ENCODE measurements around the gene RILP.

The RILP gene

GRCh38 chr17:1627182-1627981 is 22.3 kb downstream of the RILP start:
- Histone ChIP-seq H3K4me3 (ENCODE audit: low read depth in 1 of 2, low read length in 2 of 2) (peak overlapping the region; percentile 22 to 92), H3K9me3 (ENCODE audit: control insufficient read depth in 1 of 2, low read length in 2 of 2) (no peaks in the 10 kb centered on the region), H3K36me3 (ENCODE audit: control insufficient read depth in 1 of 2, insufficient read depth in 2 of 2, low read length in 2 of 2) (no peaks in the 10 kb centered on the region), H3K27ac (ENCODE audit: low read length) (peak overlapping the region; percentile 60), H3K4me1 (ENCODE audit: control insufficient read depth in 1 of 2, insufficient read depth in 2 of 2, low read length in 2 of 2) (peaks cover 13 to 31% of the 10 kb centered on the region in 2 donors), H3K27me3 (ENCODE audit: low read depth, low read length) (no peaks in the 10 kb centered on the region)

GRCh38 chr17:1626333-1626732 is 23.3 kb downstream of the RILP start:
- Histone ChIP-seq H3K4me3 (ENCODE audit: low read depth in 1 of 2, low read length in 2 of 2) (peak overlapping the region; percentile 8 to 22), H3K27ac (ENCODE audit: low read length) (peak overlapping the region; percentile 43), H3K9me3 (ENCODE audit: control insufficient read depth in 1 of 2, low read length in 2 of 2) (no peaks in the 10 kb centered on the region), H3K27me3 (ENCODE audit: low read depth, low read length) (no peaks in the 10 kb centered on the region), H3K4me1 (ENCODE audit: control insufficient read depth in 1 of 2, insufficient read depth in 2 of 2, low read length in 2 of 2) (peaks cover 13 to 31% of the 10 kb centered on the region in 2 donors), H3K36me3 (ENCODE audit: control insufficient read depth in 1 of 2, insufficient read depth in 2 of 2, low read length in 2 of 2) (no peaks in the 10 kb centered on the region)

GRCh38 chr17:1625581-1625980 is 24.1 kb downstream of the RILP start:
- Histone ChIP-seq H3K27ac (ENCODE audit: low read length) (no peak overlapping the region), H3K9me3 (ENCODE audit: control insufficient read depth in 1 of 2, low read length in 2 of 2) (no peaks in the 10 kb centered on the region), H3K4me3 (ENCODE audit: low read depth in 1 of 2, low read length in 2 of 2) (no peak overlapping the region), H3K27me3 (ENCODE audit: low read depth, low read length) (no peaks in the 10 kb centered on the region), H3K36me3 (ENCODE audit: control insufficient read depth in 1 of 2, insufficient read depth in 2 of 2, low read length in 2 of 2) (no peaks in the 10 kb centered on the region), H3K4me1 (ENCODE audit: control insufficient read depth in 1 of 2, insufficient read depth in 2 of 2, low read length in 2 of 2) (peaks cover 13 to 31% of the 10 kb centered on the region in 2 donors)

- H3K36me3 ChIP-seq (ENCODE audit: control insufficient read depth in 1 of 2, insufficient read depth in 2 of 2, low read length in 2 of 2) = no peaks in the 10 kb centered on the region
- H3K27ac ChIP-seq (ENCODE audit: low read length) = no peak overlapping the region
- H3K4me1 ChIP-seq (ENCODE audit: control insufficient read depth in 1 of 2, insufficient read depth in 2 of 2, low read length in 2 of 2) = peaks cover 13 to 30% of the 10 kb centered on the region in 2 donors
- H3K9me3 ChIP-seq (ENCODE audit: control insufficient read depth in 1 of 2, low read length in 2 of 2) = no peaks in the 10 kb centered on the region
- no peaks in the 10 kb centered on the region for H3K27me3 ChIP-seq (ENCODE audit: low read depth, low read length)
- H3K4me3 ChIP-seq (ENCODE audit: low read depth in 1 of 2, low read length in 2 of 2) = no peak overlapping the region
These were observed 24.6 kb downstream of the RILP start for GRCh38 chr17:1625053-1625452.

- no peaks in the 10 kb centered on the region for H3K27me3 ChIP-seq (ENCODE audit: low read depth, low read length)
- no peak overlapping the region for H3K4me3 ChIP-seq (ENCODE audit: low read depth in 1 of 2, low read length in 2 of 2)
- peaks cover 13 to 26% of the 10 kb centered on the region in 2 donors for H3K4me1 ChIP-seq (ENCODE audit: control insufficient read depth in 1 of 2, insufficient read depth in 2 of 2, low read length in 2 of 2)
- no peaks in the 10 kb centered on the region for H3K36me3 ChIP-seq (ENCODE audit: control insufficient read depth in 1 of 2, insufficient read depth in 2 of 2, low read length in 2 of 2)
- H3K9me3 ChIP-seq (ENCODE audit: control insufficient read depth in 1 of 2, low read length in 2 of 2) = no peaks in the 10 kb centered on the region
- no peak overlapping the region for H3K27ac ChIP-seq (ENCODE audit: low read length)
These were observed 25.0 kb downstream of the RILP start for GRCh38 chr17:1624650-1625049.

GRCh38 chr17:1623057-1623630 is 26.5 kb downstream of the RILP start:
- H3K27ac ChIP-seq (ENCODE audit: low read length) = no peak overlapping the region
- H3K4me1 ChIP-seq (ENCODE audit: control insufficient read depth in 1 of 2, insufficient read depth in 2 of 2, low read length in 2 of 2) = peaks cover 14 to 23% of the 10 kb centered on the region in 2 donors
- H3K4me3 ChIP-seq (ENCODE audit: low read depth in 1 of 2, low read length in 2 of 2) = no peak overlapping the region
- no peaks in the 10 kb centered on the region for H3K36me3 ChIP-seq (ENCODE audit: control insufficient read depth in 1 of 2, insufficient read depth in 2 of 2, low read length in 2 of 2)
- no peaks in the 10 kb centered on the region for H3K27me3 ChIP-seq (ENCODE audit: low read depth, low read length)
- no peaks in the 10 kb centered on the region for H3K9me3 ChIP-seq (ENCODE audit: control insufficient read depth in 1 of 2, low read length in 2 of 2)

GRCh38 chr17:1621273-1621954 is 28.3 kb downstream of the RILP start:
- Histone ChIP-seq H3K27ac (ENCODE audit: low read length) (no peak overlapping the region), H3K9me3 (ENCODE audit: control insufficient read depth in 1 of 2, low read length in 2 of 2) (no peaks in the 10 kb centered on the region), H3K4me1 (ENCODE audit: control insufficient read depth in 1 of 2, insufficient read depth in 2 of 2, low read length in 2 of 2) (peaks cover 6 to 7% of the 10 kb centered on the region in 2 donors), H3K36me3 (ENCODE audit: control insufficient read depth in 1 of 2, insufficient read depth in 2 of 2, low read length in 2 of 2) (peaks cover 0 to 3% of the 10 kb centered on the region in 2 donors), H3K27me3 (ENCODE audit: low read depth, low read length) (no peaks in the 10 kb centered on the region), H3K4me3 (ENCODE audit: low read depth in 1 of 2, low read length in 2 of 2) (no peak overlapping the region)

- Histone ChIP-seq H3K4me1 (ENCODE audit: control insufficient read depth in 1 of 2, insufficient read depth in 2 of 2, low read length in 2 of 2) (peaks cover 0 to 4% of the 10 kb centered on the region in 2 donors), H3K27ac (ENCODE audit: low read length) (no peak overlapping the region), H3K36me3 (ENCODE audit: control insufficient read depth in 1 of 2, insufficient read depth in 2 of 2, low read length in 2 of 2) (peaks cover 0 to 5% of the 10 kb centered on the region in 2 donors), H3K4me3 (ENCODE audit: low read depth in 1 of 2, low read length in 2 of 2) (no peak overlapping the region), H3K9me3 (ENCODE audit: control insufficient read depth in 1 of 2, low read length in 2 of 2) (no peaks in the 10 kb centered on the region), H3K27me3 (ENCODE audit: low read depth, low read length) (no peaks in the 10 kb centered on the region)
These were observed 29.2 kb downstream of the RILP start for GRCh38 chr17:1620486-1620885.

- H3K27ac ChIP-seq (ENCODE audit: low read length) = peak overlapping the region; percentile 40
- H3K9me3 ChIP-seq (ENCODE audit: control insufficient read depth in 1 of 2, low read length in 2 of 2) = no peaks in the 10 kb centered on the region
- no peaks in the 10 kb centered on the region for H3K27me3 ChIP-seq (ENCODE audit: low read depth, low read length)
- no peak overlapping the region for H3K4me3 ChIP-seq (ENCODE audit: low read depth in 1 of 2, low read length in 2 of 2)
- H3K4me1 ChIP-seq (ENCODE audit: control insufficient read depth in 1 of 2, insufficient read depth in 2 of 2, low read length in 2 of 2) = peaks cover 0 to 4% of the 10 kb centered on the region in 2 donors
- peaks cover 0 to 18% of the 10 kb centered on the region in 2 donors for H3K36me3 ChIP-seq (ENCODE audit: control insufficient read depth in 1 of 2, insufficient read depth in 2 of 2, low read length in 2 of 2)
These were observed 32.0 kb downstream of the RILP start for GRCh38 chr17:1617620-1618174.

- Histone ChIP-seq H3K27ac (ENCODE audit: low read length) (no peak overlapping the region), H3K4me3 (ENCODE audit: low read depth in 1 of 2, low read length in 2 of 2) (no peak overlapping the region), H3K36me3 (ENCODE audit: control insufficient read depth in 1 of 2, insufficient read depth in 2 of 2, low read length in 2 of 2) (peaks cover 0 to 21% of the 10 kb centered on the region in 2 donors), H3K27me3 (ENCODE audit: low read depth, low read length) (no peaks in the 10 kb centered on the region), H3K4me1 (ENCODE audit: control insufficient read depth in 1 of 2, insufficient read depth in 2 of 2, low read length in 2 of 2) (peaks cover 0 to 4% of the 10 kb centered on the region in 2 donors), H3K9me3 (ENCODE audit: control insufficient read depth in 1 of 2, low read length in 2 of 2) (no peaks in the 10 kb centered on the region)
These were observed 33.6 kb downstream of the RILP start for GRCh38 chr17:1616101-1616500.

GRCh38 chr17:1612400-1612799 is 37.3 kb downstream of the RILP start:
- no peak overlapping the region for H3K27ac ChIP-seq (ENCODE audit: low read length)
- H3K9me3 ChIP-seq (ENCODE audit: control insufficient read depth in 1 of 2, low read length in 2 of 2) = no peaks in the 10 kb centered on the region
- no peaks in the 10 kb centered on the region for H3K27me3 ChIP-seq (ENCODE audit: low read depth, low read length)
- peaks cover 0 to 21% of the 10 kb centered on the region in 2 donors for H3K36me3 ChIP-seq (ENCODE audit: control insufficient read depth in 1 of 2, insufficient read depth in 2 of 2, low read length in 2 of 2)
- peaks cover 0 to 5% of the 10 kb centered on the region in 2 donors for H3K4me1 ChIP-seq (ENCODE audit: control insufficient read depth in 1 of 2, insufficient read depth in 2 of 2, low read length in 2 of 2)
- H3K4me3 ChIP-seq (ENCODE audit: low read depth in 1 of 2, low read length in 2 of 2) = no peak overlapping the region

All from muscle layer of duodenum (tissue), 2 donors.